ENCODE measurements around the gene HLA-F.

The HLA-F gene

GRCh38 chr6:29730575-29731126 lies 7.4 kb downstream of the HLA-F start:
- H3K27ac Mint-ChIP-seq, result no peak overlapping the region
- no peaks in the 10 kb centered on the region for H3K36me3 Mint-ChIP-seq (ENCODE audit: low read depth)
- DNase-seq, result no peak
- H3K4me3 Mint-ChIP-seq, result no peak overlapping the region
- peaks cover 83% of the 10 kb centered on the region for H3K27me3 Mint-ChIP-seq (ENCODE audit: low read depth, poor library complexity)
- H3K9me3 Mint-ChIP-seq, result peaks cover 3% of the 10 kb centered on the region
- H3K4me1 Mint-ChIP-seq, result no peaks in the 10 kb centered on the region
- TF ChIP-seq CTCF (IDR thresholded peaks at IDR 0.05), result no peak

GRCh38 chr6:29731281-29731680 lies 8.0 kb downstream of the HLA-F start:
- Mint-ChIP-seq H3K4me1 (no peaks in the 10 kb centered on the region), H3K36me3 (ENCODE audit: low read depth) (no peaks in the 10 kb centered on the region), H3K9me3 (peaks cover 8% of the 10 kb centered on the region), H3K27ac (no peak overlapping the region), H3K4me3 (no peak overlapping the region), H3K27me3 (ENCODE audit: low read depth, poor library complexity) (peaks cover 82% of the 10 kb centered on the region)
- TF ChIP-seq CTCF (IDR thresholded peaks at IDR 0.05), result no peak
- no peak for DNase-seq

- TF ChIP-seq CTCF (IDR thresholded peaks at IDR 0.05), result no peak
- Mint-ChIP-seq H3K9me3 (peaks cover 8% of the 10 kb centered on the region), H3K27me3 (ENCODE audit: low read depth, poor library complexity) (peaks cover 74% of the 10 kb centered on the region), H3K4me1 (no peaks in the 10 kb centered on the region), H3K4me3 (no peak overlapping the region), H3K36me3 (ENCODE audit: low read depth) (no peaks in the 10 kb centered on the region), H3K27ac (no peak overlapping the region)
- DNase-seq, result no peak
Measured at GRCh38 chr6:29733057-29733456, 9.8 kb downstream of the HLA-F start.

GRCh38 chr6:29734046-29735018 lies 11.1 kb downstream of the HLA-F start:
- Mint-ChIP-seq H3K9me3 (peaks cover 8% of the 10 kb centered on the region), H3K4me1 (no peaks in the 10 kb centered on the region), H3K27ac (no peak overlapping the region), H3K27me3 (ENCODE audit: low read depth, poor library complexity) (peaks cover 72% of the 10 kb centered on the region), H3K36me3 (ENCODE audit: low read depth) (no peaks in the 10 kb centered on the region), H3K4me3 (no peak overlapping the region)
- no peak for TF ChIP-seq CTCF (IDR thresholded peaks at IDR 0.05)
- DNase-seq, result no peak

GRCh38 chr6:29736563-29736962 lies 13.3 kb downstream of the HLA-F start:
- no peak for TF ChIP-seq CTCF (IDR thresholded peaks at IDR 0.05)
- Mint-ChIP-seq H3K9me3 (peaks cover 8% of the 10 kb centered on the region), H3K27me3 (ENCODE audit: low read depth, poor library complexity) (peaks cover 55% of the 10 kb centered on the region)

More at GRCh38 chr6:29736563-29736962, 13.3 kb downstream of the HLA-F start:
- Mint-ChIP-seq H3K27ac (no peak overlapping the region), H3K36me3 (ENCODE audit: low read depth) (no peaks in the 10 kb centered on the region), H3K4me3 (no peak overlapping the region), H3K4me1 (no peaks in the 10 kb centered on the region)
- DNase-seq, result no peak
